Measurements from ENCODE around the gene KSR2.

DNA sequence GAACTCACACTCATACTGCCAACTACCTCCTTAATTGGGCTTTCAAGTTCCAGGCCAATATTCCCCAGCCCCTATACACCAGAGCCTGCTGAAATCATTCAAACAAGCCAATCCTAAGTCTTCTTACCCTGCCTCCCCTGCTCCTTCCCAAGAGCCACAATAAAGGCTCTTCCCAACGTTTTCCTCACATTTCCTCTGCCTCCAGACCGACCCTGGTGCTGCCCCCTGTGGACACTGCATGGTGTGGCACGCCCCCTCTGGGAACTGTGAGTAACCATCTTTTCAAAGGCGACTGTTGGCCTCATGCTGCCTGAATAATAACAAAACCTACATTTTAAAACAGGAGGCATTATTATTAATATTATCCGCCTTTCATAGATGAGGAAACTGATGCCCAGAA, 495.8 kb downstream of the KSR2 start:
- TF ChIP-seq POLR2AphosphoS5 (IDR thresholded peaks at IDR 0.05) = no peak
- no peak for TF ChIP-seq CTCF (IDR thresholded peaks at IDR 0.05)
- no peak for TF ChIP-seq EP300 (IDR thresholded peaks at IDR 0.05)
- no peak for TF ChIP-seq POLR2A (IDR thresholded peaks at IDR 0.05)
